HFFc6 (cell line): ENCODE measurements around the gene UNC5B. TPM values are rescaled to one million over a fixed set of nuclear protein-coding genes. Genes with fewer than 3 reads are reported as not detected.

ENCODE experiments used
- DNase-seq: peaks from one replicate; pipeline ENCODE4 v3.0.0-alpha.2; 2018
- H3K27ac Mint-ChIP-seq: 2 replicates; pipeline ENCODE4 v1.8.0; 2020; ENCODE audit warnings: mild to moderate bottlenecking, mixed read lengths
- H3K27me3 Mint-ChIP-seq: 2 replicates; pipeline ENCODE4 v1.8.0; 2021; ENCODE audit warnings: mild to moderate bottlenecking, moderate library complexity, mixed read lengths; ENCODE audit not compliant: insufficient read depth
- H3K36me3 Mint-ChIP-seq: 2 replicates; pipeline ENCODE4 v1.8.0; 2021; ENCODE audit warnings: low read depth, mixed read lengths
- H3K4me1 Mint-ChIP-seq: 2 replicates; pipeline ENCODE4 v1.8.0; 2020; ENCODE audit warnings: low read depth, mixed read lengths
- H3K4me3 Mint-ChIP-seq: 2 replicates; pipeline ENCODE4 v1.8.0; 2020; ENCODE audit warnings: mild to moderate bottlenecking, moderate library complexity, mixed read lengths
- H3K9me3 Mint-ChIP-seq: 2 replicates; pipeline ENCODE4 v1.8.0; 2020; ENCODE audit warnings: mild to moderate bottlenecking, mixed read lengths
- total RNA-seq, 6 experiments: library from RNA; stranded (reverse); fragmentation: NEBNext Ultra II Directional; extraction: Animal tissue kit (Norgen Biotek cat#: 25700); gene quantifications; 2 replicates in 1 of 6; 3 replicates in 5 of 6; pipeline ENCODE4 v1.2.3, GENCODE V29; 2021
- TF ChIP-seq, protein P1 (sequence below): fragments of 200-600 bp; sonication (generic); IDR thresholded peaks from 2 replicates; pipeline ENCODE4 v1.5.0; 2021; ENCODE audit warnings: antibody characterized with exemption, mild to moderate bottlenecking

UNC5B gene
- total RNA-seq, 6 experiments from 2014 or later: 5.2 to 11.6 (median 5.7) TPM

DNA sequence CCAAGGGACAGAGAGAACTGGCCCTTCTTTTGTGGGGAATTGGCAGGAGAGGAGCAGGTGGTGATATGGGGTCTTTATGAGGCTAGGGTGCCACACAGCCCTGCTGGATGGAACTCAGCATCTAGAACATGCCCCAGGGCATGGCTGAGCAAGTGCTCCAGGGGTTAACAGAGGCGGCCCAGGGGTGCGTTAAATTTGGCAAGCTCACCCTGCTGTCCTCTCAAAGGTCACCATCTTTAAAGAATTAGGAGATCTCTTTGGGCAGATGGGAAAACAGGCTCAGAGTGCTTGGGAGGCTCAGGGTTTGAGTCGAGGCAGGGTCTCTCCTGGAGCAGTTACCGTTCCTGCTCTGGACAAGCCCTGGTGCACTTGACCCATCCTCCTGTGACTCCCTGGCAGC, 21.4 kb upstream of the UNC5B start:
- no peak for DNase-seq
- Mint-ChIP-seq H3K27me3 (peaks cover 53% of the 10 kb centered on the region), H3K27ac (no peak overlapping the region), H3K36me3 (no peaks in the 10 kb centered on the region), H3K4me1 (no peaks in the 10 kb centered on the region), H3K4me3 (no peak overlapping the region), H3K9me3 (no peaks in the 10 kb centered on the region)
- TF ChIP-seq, protein P1, sequence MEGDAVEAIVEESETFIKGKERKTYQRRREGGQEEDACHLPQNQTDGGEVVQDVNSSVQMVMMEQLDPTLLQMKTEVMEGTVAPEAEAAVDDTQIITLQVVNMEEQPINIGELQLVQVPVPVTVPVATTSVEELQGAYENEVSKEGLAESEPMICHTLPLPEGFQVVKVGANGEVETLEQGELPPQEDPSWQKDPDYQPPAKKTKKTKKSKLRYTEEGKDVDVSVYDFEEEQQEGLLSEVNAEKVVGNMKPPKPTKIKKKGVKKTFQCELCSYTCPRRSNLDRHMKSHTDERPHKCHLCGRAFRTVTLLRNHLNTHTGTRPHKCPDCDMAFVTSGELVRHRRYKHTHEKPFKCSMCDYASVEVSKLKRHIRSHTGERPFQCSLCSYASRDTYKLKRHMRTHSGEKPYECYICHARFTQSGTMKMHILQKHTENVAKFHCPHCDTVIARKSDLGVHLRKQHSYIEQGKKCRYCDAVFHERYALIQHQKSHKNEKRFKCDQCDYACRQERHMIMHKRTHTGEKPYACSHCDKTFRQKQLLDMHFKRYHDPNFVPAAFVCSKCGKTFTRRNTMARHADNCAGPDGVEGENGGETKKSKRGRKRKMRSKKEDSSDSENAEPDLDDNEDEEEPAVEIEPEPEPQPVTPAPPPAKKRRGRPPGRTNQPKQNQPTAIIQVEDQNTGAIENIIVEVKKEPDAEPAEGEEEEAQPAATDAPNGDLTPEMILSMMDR: no peak

DNA sequence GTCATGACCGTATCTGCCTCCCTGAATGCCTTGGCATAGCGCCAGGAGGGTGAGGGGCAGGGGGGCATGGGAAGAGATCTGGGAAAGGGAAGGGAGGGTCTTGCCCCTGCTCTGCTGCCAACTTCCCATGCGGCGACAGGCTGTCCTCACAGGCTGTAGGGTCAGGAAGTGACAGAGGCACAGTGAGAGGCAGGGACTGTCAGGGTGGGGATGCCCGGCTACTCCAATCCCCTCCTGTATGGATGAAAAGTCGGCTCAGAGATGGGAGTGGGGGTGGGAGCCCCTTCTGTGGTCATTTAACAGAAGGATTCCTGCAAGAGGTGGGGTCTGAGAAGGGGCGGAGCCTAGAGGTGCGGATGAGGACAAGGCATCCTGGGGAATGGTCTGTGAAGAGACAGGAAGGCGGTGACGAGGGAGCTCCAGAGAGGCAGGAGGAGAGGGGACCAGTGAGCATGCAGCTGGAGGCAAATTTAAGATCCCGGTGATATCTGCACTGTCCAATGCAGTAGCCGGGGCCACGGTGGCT, 20.8 kb upstream of the UNC5B start:
- DNase-seq: no peak
- no peak overlapping the region for H3K27ac Mint-ChIP-seq
- TF ChIP-seq, protein P1: no peak
- H3K4me3 Mint-ChIP-seq: no peak overlapping the region
- peaks cover under 1% of the 10 kb centered on the region; the same call in 1 of the 2 replicates for H3K36me3 Mint-ChIP-seq
- no peaks in the 10 kb centered on the region for H3K9me3 Mint-ChIP-seq
- H3K4me1 Mint-ChIP-seq: no peaks in the 10 kb centered on the region
- peaks cover 52% of the 10 kb centered on the region for H3K27me3 Mint-ChIP-seq

DNA sequence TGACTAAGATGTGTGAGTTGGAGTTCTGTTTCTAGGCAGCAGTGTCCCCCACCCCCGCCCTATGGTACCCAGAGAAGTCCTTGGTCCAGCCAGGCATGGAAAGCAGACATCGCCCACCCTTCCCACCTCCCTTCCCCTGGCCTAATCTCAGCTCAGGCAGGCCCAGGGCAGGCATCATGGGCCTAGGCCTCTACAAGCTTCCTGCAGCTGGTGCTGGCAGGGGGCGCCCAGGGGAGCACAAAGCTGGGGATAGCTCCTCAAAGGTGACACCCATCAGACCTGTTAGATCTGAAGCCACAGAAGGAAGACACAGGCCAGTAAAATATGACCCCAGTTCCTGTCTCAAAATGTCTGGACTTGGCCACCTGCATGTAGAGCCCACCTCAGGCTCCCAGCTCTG, 18.9 kb upstream of the UNC5B start:
- Mint-ChIP-seq H3K9me3 (peaks cover 16% of the 10 kb centered on the region), H3K4me1 (no peaks in the 10 kb centered on the region), H3K27ac (no peak overlapping the region), H3K4me3 (no peak overlapping the region), H3K27me3 (peaks cover 48% of the 10 kb centered on the region), H3K36me3 (peaks cover 17% of the 10 kb centered on the region; the same call in 1 of the 2 replicates)
- no peak for DNase-seq
- TF ChIP-seq, protein P1: no peak

DNA sequence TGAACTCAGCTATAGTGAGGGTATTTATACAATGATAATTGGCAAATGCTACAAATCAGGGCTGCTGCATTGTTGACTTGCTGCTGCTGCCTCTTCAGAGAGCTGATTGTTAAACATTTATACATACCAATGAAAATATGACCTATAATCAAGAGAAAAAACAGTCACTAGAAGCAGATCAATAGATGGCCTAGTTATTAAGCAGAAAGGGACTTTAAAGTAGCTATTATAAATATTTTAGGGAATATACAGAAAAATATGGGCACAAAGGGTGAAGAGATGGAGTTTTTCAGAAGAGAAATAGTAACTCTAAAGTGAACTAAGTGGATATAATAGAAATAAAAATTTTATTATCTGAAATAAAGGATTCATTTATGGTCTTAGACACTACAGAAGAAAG, 14.4 kb upstream of the UNC5B start:
- peaks cover 20% of the 10 kb centered on the region; the same call in 1 of the 2 replicates for H3K36me3 Mint-ChIP-seq
- H3K4me1 Mint-ChIP-seq: no peaks in the 10 kb centered on the region
- H3K4me3 Mint-ChIP-seq: no peak overlapping the region
- no peak for DNase-seq
- no peak overlapping the region for H3K27ac Mint-ChIP-seq
- H3K9me3 Mint-ChIP-seq: peaks cover 23% of the 10 kb centered on the region
- peaks cover 42% of the 10 kb centered on the region for H3K27me3 Mint-ChIP-seq
- TF ChIP-seq, protein P1: no peak

DNA sequence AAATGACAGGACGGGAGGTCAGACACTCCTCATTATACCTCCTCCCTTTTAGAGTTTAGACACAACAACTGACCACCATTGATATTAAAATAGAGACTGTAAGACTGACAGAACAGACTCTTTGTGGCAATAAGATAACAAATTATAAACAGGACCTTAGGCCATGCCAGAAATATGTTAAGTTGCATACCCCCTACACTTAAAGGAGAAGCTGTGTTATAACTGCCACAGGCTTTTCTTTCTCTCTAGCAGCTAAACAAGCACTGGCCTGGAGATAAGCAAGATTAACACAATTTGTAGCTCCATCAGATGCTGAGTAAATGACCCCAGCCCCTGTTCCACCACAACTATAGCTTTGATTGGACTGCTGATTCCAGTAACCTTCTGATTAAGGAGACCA, 10.5 kb upstream of the UNC5B start:
- H3K4me1 Mint-ChIP-seq: peaks cover 5% of the 10 kb centered on the region; the same call in 1 of the 2 replicates
- H3K36me3 Mint-ChIP-seq: peaks cover 17% of the 10 kb centered on the region; the same call in 1 of the 2 replicates
- peaks cover 36% of the 10 kb centered on the region for H3K27me3 Mint-ChIP-seq
- peaks cover 23% of the 10 kb centered on the region for H3K9me3 Mint-ChIP-seq
- TF ChIP-seq, protein P1: no peak
- H3K4me3 Mint-ChIP-seq: no peak overlapping the region
- H3K27ac Mint-ChIP-seq: no peak overlapping the region
- no peak for DNase-seq

DNA sequence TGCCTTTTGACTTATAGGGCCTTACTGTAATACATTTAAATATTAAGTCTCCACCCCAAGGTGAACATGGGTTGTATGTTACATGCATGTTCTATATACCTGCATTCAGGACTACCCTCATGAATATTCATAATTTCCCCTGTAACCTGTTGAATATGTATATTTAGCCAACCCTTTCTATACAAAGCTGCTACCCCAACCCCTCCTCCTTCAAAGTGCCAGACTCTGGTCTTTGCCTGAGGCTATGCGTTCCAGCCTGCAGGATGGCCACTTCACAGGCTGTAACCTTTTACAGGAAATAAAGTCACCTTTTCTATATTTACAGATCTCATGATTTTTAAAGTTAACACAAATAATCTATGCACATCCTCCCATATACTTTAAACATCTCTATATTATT, 10.1 kb upstream of the UNC5B start:
- peaks cover 35% of the 10 kb centered on the region for H3K27me3 Mint-ChIP-seq
- peaks cover 5% of the 10 kb centered on the region; the same call in 1 of the 2 replicates for H3K4me1 Mint-ChIP-seq
- H3K36me3 Mint-ChIP-seq: peaks cover 12% of the 10 kb centered on the region; the same call in 1 of the 2 replicates
- H3K4me3 Mint-ChIP-seq: no peak overlapping the region
- no peak for DNase-seq
- TF ChIP-seq, protein P1: no peak
- no peak overlapping the region for H3K27ac Mint-ChIP-seq
- H3K9me3 Mint-ChIP-seq: peaks cover 18% of the 10 kb centered on the region
